ENCODE data around the gene HYLS1. TPM values are rescaled to one million over a fixed set of nuclear protein-coding genes. Genes with fewer than 3 reads are reported as not detected.
A peak's percentile ranks its signal among the peaks of the same experiment; 100 is the strongest.

The HYLS1 gene
- total RNA-seq, 1 experiment from 2014 or later = 8.6 TPM

GRCh38 chr11:125902927-125903710, 15.7 kb downstream of the HYLS1 start, which contains the start of gene PUS3:
TSS of gene PUS3 (minus strand) at chr11:125903206. CDS start at chr11:125896284, 6,922 bp downstream.
- Histone ChIP-seq H3K14ac (ENCODE audit: insufficient read depth, low read length) (no peak within 1 kb of the TSS), H3T11ph (ENCODE audit: low read length) (no peak within 1 kb of the TSS), H3K9me3 (ENCODE audit: control insufficient read depth, low read depth, low read length) (no peaks in the 10 kb centered on the region), H4K5ac (ENCODE audit: insufficient read length, low read depth, low read length) (no peak within 1 kb of the TSS), H2BK120ac (ENCODE audit: low read depth, low read length, poor library complexity, severe bottlenecking) (no peak within 1 kb of the TSS), H3K9ac (ENCODE audit: extremely low read depth, insufficient read length, low read length) (peak within 1 kb of the TSS; percentile 58), H2AK5ac (ENCODE audit: insufficient read length, low read length) (no peak within 1 kb of the TSS), H3K4ac (ENCODE audit: low read depth, low read length) (no peak within 1 kb of the TSS), H2BK20ac (ENCODE audit: low read depth, low read length, poor library complexity, severe bottlenecking) (no peak within 1 kb of the TSS), H3K4me2 (ENCODE audit: insufficient read depth, insufficient read length, low read length) (peak within 1 kb of the TSS; percentile 83), H3K23ac (ENCODE audit: insufficient read length, low read depth, low read length) (no peak within 1 kb of the TSS), H3K23me2 (ENCODE audit: insufficient read length, low read depth, low read length, poor library complexity, severe bottlenecking) (peaks cover 11% of the 10 kb centered on the region), H3K27me3 (ENCODE audit: insufficient read depth, low read length) (peaks cover 9% of the 10 kb centered on the region; the same call in 1 of the 2 replicates), H3K79me2 (ENCODE audit: insufficient read depth, low read length) (no peaks in the 10 kb centered on the region; the same call in 1 of the 2 replicates), H3K56ac (ENCODE audit: insufficient read length, low read depth, low read length) (no peak within 1 kb of the TSS), H3K79me1 (ENCODE audit: insufficient read depth, low read depth, low read length, poor library complexity, severe bottlenecking) (no peaks in the 10 kb centered on the region), H2AFZ (ENCODE audit: low read length) (no peak within 1 kb of the TSS), H4K20me1 (ENCODE audit: control insufficient read depth, insufficient read depth, insufficient read length) (no peaks in the 10 kb centered on the region), H2BK5ac (ENCODE audit: insufficient read length, low read length) (no peak within 1 kb of the TSS), H2BK15ac (ENCODE audit: low read depth, low read length) (no peak within 1 kb of the TSS), H3K4me1 (ENCODE audit: insufficient read depth, low read length) (no peaks in the 10 kb centered on the region; the same call in none of the 2 replicates), H2BK12ac (ENCODE audit: insufficient read length, low read depth, low read length) (no peak within 1 kb of the TSS), H4K8ac (replicated peaks; ENCODE audit: insufficient read length, low read depth, low read length) (no peak within 1 kb of the TSS), H4K91ac (ENCODE audit: insufficient read length, low read depth, low read length) (no peak within 1 kb of the TSS), H3K27ac (ENCODE audit: insufficient read length, low read depth, low read length) (no peak within 1 kb of the TSS), H3K18ac (ENCODE audit: insufficient read length, low read depth, low read length) (no peak within 1 kb of the TSS)
- H3K4me3 Mint-ChIP-seq = peak within 1 kb of the TSS; percentile 91 to 97
- H3K9me3 Mint-ChIP-seq = peaks cover 0 to 6% of the 10 kb centered on the region in 2 experiments; a peak in 1 of 5 replicates
- peaks cover 12 to 28% (median 22%) of the 10 kb centered on the region in 3 experiments for H3K36me3 Mint-ChIP-seq (ENCODE audit: insufficient read depth in 1 of 3, low read depth in 3 of 3)
- H3K4me1 Mint-ChIP-seq = peaks cover 10 to 16% of the 10 kb centered on the region in 2 experiments
- H3K27me3 Mint-ChIP-seq (ENCODE audit: low read depth) = peaks cover 33% of the 10 kb centered on the region
- no peak for TF ChIP-seq CTCF (conservative IDR thresholded peaks at IDR 0.05)
- peak; percentile 88 for DNase-seq
- WGBS (ENCODE audit: extremely low coverage, insufficient read length, low lambda C conversion rate) = no CpG with 5 or more reads among the region's 31 CpGs
- peak within 1 kb of the TSS in 2 of 3 experiments; percentile 71 to 88; a peak in 4 of 7 replicates for H3K27ac Mint-ChIP-seq

Measured in H9 (cell line).